Keratinocyte (primary cell): ENCODE data around the gene CNTNAP1.

Experiments used
- CTCF ChIP-seq, 3 experiments: IDR thresholded peaks in 1 of 3; conservative IDR thresholded peaks in 1 of 3; optimal IDR thresholded peaks in 1 of 3; 2 replicates in 2 of 3; 3 replicates in 1 of 3; pipeline versions ENCODE3 to v1.5.1; 2011; ENCODE audit warnings: low read length in 3 of 3, mild to moderate bottlenecking in 3 of 3, moderate library complexity in 2 of 3, control low read depth in 1 of 3, inconsistent platforms in 1 of 3; ENCODE audit not compliant: insufficient read depth in 2 of 3; ENCODE audit errors: extremely low read depth in 1 of 3
- EZH2 ChIP-seq: IDR thresholded peaks from one replicate; pipeline ENCODE4 v1.6.1; 2012; ENCODE audit warnings: inconsistent platforms, mild to moderate bottlenecking, low read length, moderate library complexity

GRCh38 chr17:42723636-42724035 lies 41.3 kb downstream of the CNTNAP1 start:
- TF ChIP-seq CTCF (optimal IDR thresholded peaks at IDR 0.05 in 1 of 3, IDR thresholded peaks at IDR 0.05 in 1 of 3, conservative IDR thresholded peaks at IDR 0.05 in 1 of 3; ENCODE audit: extremely low read depth in 1 of 3, insufficient read depth in 2 of 3, low read length in 3 of 3) (no peak), EZH2 (no peak)
